ENCODE measurements around the gene DPP6. TPM values are rescaled to one million over a fixed set of nuclear protein-coding genes. Genes with fewer than 3 reads are reported as not detected.

The DPP6 gene
- total and polyA plus RNA-seq, 2 donors (not counting 1 experiment from before 2014, with no cell fraction given): not detected

- no peak overlapping the region for H2AFZ ChIP-seq (ENCODE audit: insufficient read depth, low read depth, low read length, poor library complexity, severe bottlenecking)
- H3K4me3 ChIP-seq (ENCODE audit: control extremely low read depth in 1 of 5, extremely low read depth in 1 of 5, insufficient read depth in 1 of 5, low read depth in 2 of 5, low read length in 4 of 5): no peak overlapping the region
- no peak overlapping the region for H3K27ac ChIP-seq (ENCODE audit: low read length in 2 of 2)
- Mint-ChIP-seq H3K27ac (no peak overlapping the region), H3K4me3 (no peak overlapping the region), H3K27me3 (no peaks in the 10 kb centered on the region), H3K9me3 (ENCODE audit: insufficient read depth) (peaks cover 6% of the 10 kb centered on the region), H3K4me1 (no peaks in the 10 kb centered on the region)
- H3K4me1 ChIP-seq (ENCODE audit: control insufficient read depth in 2 of 2, insufficient read depth in 2 of 2, low read length in 2 of 2): no peaks in the 10 kb centered on the region
- DNase-seq (no peak), ATAC-seq (ENCODE audit: low read depth) (no peak)
- no peak overlapping the region for H3K9ac ChIP-seq (ENCODE audit: low read length)
- no peak overlapping the region for H3K4me2 ChIP-seq (replicated peaks; ENCODE audit: low read depth, low read length, poor library complexity, severe bottlenecking)
- POLR2A ChIA-PET: no interaction called here
- WGBS (ENCODE audit: insufficient coverage): 96% methylated on average over 9 of the region's 9 CpGs
- no peaks in the 10 kb centered on the region for H3K36me3 ChIP-seq (replicated peaks in 1 of 2; ENCODE audit: control extremely low read depth in 1 of 2, control insufficient read depth in 1 of 2, extremely low read depth in 1 of 2, insufficient read depth in 2 of 2, low read length in 1 of 2)
- CTCF ChIA-PET: no interaction called here
- intact Hi-C loops (cut with micrococcal nuclease): no loop called here
- H3K9me3 ChIP-seq (ENCODE audit: control extremely low read depth in 1 of 3, control insufficient read depth in 2 of 3, insufficient read depth in 1 of 3, low read length in 2 of 3): peaks cover 0 to 23% (median 0%) of the 10 kb centered on the region in 3 donors
- no peak for TF ChIP-seq CTCF (IDR thresholded peaks at IDR 0.05)
- H3K79me2 ChIP-seq (ENCODE audit: control insufficient read depth, insufficient read depth, low read length): no peaks in the 10 kb centered on the region
- H3K27me3 ChIP-seq (replicated peaks in 1 of 4; ENCODE audit: control extremely low read depth in 1 of 4, control insufficient read depth in 3 of 4, insufficient read depth in 4 of 4, low read length in 3 of 4): no peaks in the 10 kb centered on the region
- H4K20me1 ChIP-seq (ENCODE audit: control insufficient read depth, insufficient read depth, low read length, poor library complexity, severe bottlenecking): no peaks in the 10 kb centered on the region
Measured at GRCh38 chr7:154430640-154431039, 378.4 kb downstream of the DPP6 start.

GRCh38 chr7:154431045-154431444 lies 378.8 kb downstream of the DPP6 start:
- Histone ChIP-seq H3K79me2 (ENCODE audit: control insufficient read depth, insufficient read depth, low read length) (no peaks in the 10 kb centered on the region), H2AFZ (ENCODE audit: insufficient read depth, low read depth, low read length, poor library complexity, severe bottlenecking) (no peak overlapping the region), H4K20me1 (ENCODE audit: control insufficient read depth, insufficient read depth, low read length, poor library complexity, severe bottlenecking) (no peaks in the 10 kb centered on the region), H3K9ac (ENCODE audit: low read length) (no peak overlapping the region), H3K4me3 (ENCODE audit: control extremely low read depth in 1 of 5, extremely low read depth in 1 of 5, insufficient read depth in 1 of 5, low read depth in 2 of 5, low read length in 4 of 5) (no peak overlapping the region), H3K4me2 (replicated peaks; ENCODE audit: low read depth, low read length, poor library complexity, severe bottlenecking) (no peak overlapping the region), H3K9me3 (ENCODE audit: control extremely low read depth in 1 of 3, control insufficient read depth in 2 of 3, insufficient read depth in 1 of 3, low read length in 2 of 3) (peaks cover 0 to 23% (median 0%) of the 10 kb centered on the region in 3 donors), H3K27me3 (replicated peaks in 1 of 4; ENCODE audit: control extremely low read depth in 1 of 4, control insufficient read depth in 3 of 4, insufficient read depth in 4 of 4, low read length in 3 of 4) (no peaks in the 10 kb centered on the region), H3K27ac (ENCODE audit: low read length in 2 of 2) (no peak overlapping the region), H3K36me3 (replicated peaks in 1 of 2; ENCODE audit: control extremely low read depth in 1 of 2, control insufficient read depth in 1 of 2, extremely low read depth in 1 of 2, insufficient read depth in 2 of 2, low read length in 1 of 2) (no peaks in the 10 kb centered on the region), H3K4me1 (ENCODE audit: control insufficient read depth in 2 of 2, insufficient read depth in 2 of 2, low read length in 2 of 2) (no peaks in the 10 kb centered on the region)
- POLR2A ChIA-PET: no interaction called here
- DNase-seq (no peak), ATAC-seq (ENCODE audit: low read depth) (no peak)
- H3K4me1 Mint-ChIP-seq: no peaks in the 10 kb centered on the region
- intact Hi-C loops (cut with micrococcal nuclease): no loop called here
- H3K9me3 Mint-ChIP-seq (ENCODE audit: insufficient read depth): peaks cover 6% of the 10 kb centered on the region
- TF ChIP-seq CTCF (IDR thresholded peaks at IDR 0.05): no peak
- TF ChIP-seq EZH2 (IDR thresholded peaks at IDR 0.05; ENCODE audit: borderline replicate concordance, insufficient read depth, low read depth, low read length, poor library complexity, severe bottlenecking): no peak
- H3K27ac Mint-ChIP-seq: no peak overlapping the region
- CTCF ChIA-PET: no interaction called here
- H3K4me3 Mint-ChIP-seq: no peak overlapping the region
- 74% methylated on average over 7 of the region's 9 CpGs for WGBS (ENCODE audit: insufficient coverage)
- no peaks in the 10 kb centered on the region for H3K27me3 Mint-ChIP-seq

Data from B cell (primary cell).